Measurements from ENCODE around the gene DHCR7. TPM values are rescaled to one million over a fixed set of nuclear protein-coding genes. Genes with fewer than 3 reads are reported as not detected.

The DHCR7 gene
- polyA plus RNA-seq, 1 donor from 2014 or later: 30.1 TPM

GRCh38 chr11:71440021-71440755 lies 8.0 kb downstream of the DHCR7 start:
- Histone ChIP-seq H2AFZ (ENCODE audit: low read depth, low read length) (no peak overlapping the region), H3K36me3 (ENCODE audit: insufficient read depth, low read length) (peaks cover 19% of the 10 kb centered on the region), H3K4me2 (ENCODE audit: low read length) (no peak overlapping the region), H3K9ac (ENCODE audit: low read length) (no peak overlapping the region), H3K27ac (ENCODE audit: low read length) (no peak overlapping the region), H3K79me2 (replicated peaks; ENCODE audit: insufficient read depth, low read length) (peaks cover 2% of the 10 kb centered on the region), H3K27me3 (ENCODE audit: insufficient read depth, low read depth, low read length) (no peaks in the 10 kb centered on the region), H4K20me1 (ENCODE audit: insufficient read depth) (no peaks in the 10 kb centered on the region), H3F3A (ENCODE audit: insufficient read depth, low read length, poor library complexity, severe bottlenecking) (no peaks in the 10 kb centered on the region), H3K4me3 (ENCODE audit: low read length) (no peak overlapping the region), H3K9me2 (ENCODE audit: insufficient read depth, low read length) (no peaks in the 10 kb centered on the region), H3K9me3 (ENCODE audit: low read length) (no peaks in the 10 kb centered on the region)
- no peak for TF ChIP-seq TAF1 (IDR thresholded peaks at IDR 0.05; ENCODE audit: low read depth)
- TF ChIP-seq REST (IDR thresholded peaks at IDR 0.05; ENCODE audit: borderline replicate concordance): no peak
- TF ChIP-seq EZH2 (IDR thresholded peaks at IDR 0.05; ENCODE audit: borderline replicate concordance, insufficient read depth, low read length, poor library complexity, severe bottlenecking): no peak
- TF ChIP-seq EP300 (conservative IDR thresholded peaks at IDR 0.05; ENCODE audit: poor library complexity, severe bottlenecking): no peak
- no peak for TF ChIP-seq POLR2AphosphoS5 (IDR thresholded peaks at IDR 0.05)
- TF ChIP-seq RAD21 (conservative IDR thresholded peaks at IDR 0.05): no peak
- no peak for TF ChIP-seq SMC3 (conservative IDR thresholded peaks at IDR 0.05; ENCODE audit: poor library complexity)
- TF ChIP-seq CTCF (IDR thresholded peaks at IDR 0.05; ENCODE audit: poor library complexity, severe bottlenecking): no peak

GRCh38 chr11:71438650-71439049 lies 9.5 kb downstream of the DHCR7 start:
- Histone ChIP-seq H3K36me3 (ENCODE audit: insufficient read depth, low read length) (peaks cover 17% of the 10 kb centered on the region), H3F3A (ENCODE audit: insufficient read depth, low read length, poor library complexity, severe bottlenecking) (no peaks in the 10 kb centered on the region), H3K27ac (ENCODE audit: low read length) (no peak overlapping the region), H3K79me2 (replicated peaks; ENCODE audit: insufficient read depth, low read length) (no peaks in the 10 kb centered on the region), H3K9me2 (ENCODE audit: insufficient read depth, low read length) (no peaks in the 10 kb centered on the region), H4K20me1 (ENCODE audit: insufficient read depth) (no peaks in the 10 kb centered on the region), H3K4me2 (ENCODE audit: low read length) (no peak overlapping the region), H3K9ac (ENCODE audit: low read length) (no peak overlapping the region), H2AFZ (ENCODE audit: low read depth, low read length) (no peak overlapping the region), H3K4me3 (ENCODE audit: low read length) (no peak overlapping the region), H3K9me3 (ENCODE audit: low read length) (no peaks in the 10 kb centered on the region), H3K27me3 (ENCODE audit: insufficient read depth, low read depth, low read length) (no peaks in the 10 kb centered on the region)
- TF ChIP-seq POLR2AphosphoS5 (IDR thresholded peaks at IDR 0.05): no peak
- no peak for TF ChIP-seq TAF1 (IDR thresholded peaks at IDR 0.05; ENCODE audit: low read depth)
- TF ChIP-seq MXI1 (conservative IDR thresholded peaks at IDR 0.05; ENCODE audit: poor library complexity, severe bottlenecking): no peak
- no peak for TF ChIP-seq REST (IDR thresholded peaks at IDR 0.05; ENCODE audit: borderline replicate concordance)
- TF ChIP-seq EP300 (conservative IDR thresholded peaks at IDR 0.05; ENCODE audit: poor library complexity, severe bottlenecking): no peak
- TF ChIP-seq RAD21 (conservative IDR thresholded peaks at IDR 0.05): no peak
- no peak for TF ChIP-seq CTCF (IDR thresholded peaks at IDR 0.05; ENCODE audit: poor library complexity, severe bottlenecking)
- TF ChIP-seq SMC3 (conservative IDR thresholded peaks at IDR 0.05; ENCODE audit: poor library complexity): no peak
- no peak for TF ChIP-seq EZH2 (IDR thresholded peaks at IDR 0.05; ENCODE audit: borderline replicate concordance, insufficient read depth, low read length, poor library complexity, severe bottlenecking)
